HUES64 (cell line): ENCODE measurements around the gene NXT1.

ENCODE experiments used
- H3K27ac ChIP-seq: 2 replicates; pipeline ENCODE4 v1.7.0; 2013; ENCODE audit warnings: low read depth, low read length, inconsistent platforms
- H3K27me3 ChIP-seq: 2 replicates; pipeline ENCODE4 v1.6.1; 2013; ENCODE audit warnings: mild to moderate bottlenecking, low read length; ENCODE audit not compliant: insufficient read depth
- H3K36me3 ChIP-seq: 2 replicates; pipeline ENCODE4 v1.6.1; 2013; ENCODE audit warnings: mild to moderate bottlenecking, low read length; ENCODE audit not compliant: insufficient read depth
- H3K4me1 ChIP-seq: 2 replicates; pipeline ENCODE4 v1.6.1; 2013; ENCODE audit warnings: mild to moderate bottlenecking, low read length, moderate library complexity; ENCODE audit not compliant: insufficient read depth
- H3K4me3 ChIP-seq: 2 replicates; pipeline ENCODE4 v1.5.1; 2013; ENCODE audit warnings: mild to moderate bottlenecking, low read length, moderate library complexity
- H3K9ac ChIP-seq: 2 replicates; pipeline ENCODE4 v1.6.1; 2013; ENCODE audit warnings: mild to moderate bottlenecking, low read depth, low read length
- H3K9me3 ChIP-seq: 2 replicates; pipeline ENCODE4 v1.6.1; 2013; ENCODE audit warnings: low read depth, low read length; ENCODE audit not compliant: insufficient read depth
- WGBS: fragments of 150-250, 120-280 bp; methylation state at CpG from one replicate; pipeline ENCODE4 v1.1.7; 2013; ENCODE audit warnings: missing lambda C conversion rate; 5-methylcytosine and 5-hydroxymethylcytosine counted together

The NXT1 gene

DNA sequence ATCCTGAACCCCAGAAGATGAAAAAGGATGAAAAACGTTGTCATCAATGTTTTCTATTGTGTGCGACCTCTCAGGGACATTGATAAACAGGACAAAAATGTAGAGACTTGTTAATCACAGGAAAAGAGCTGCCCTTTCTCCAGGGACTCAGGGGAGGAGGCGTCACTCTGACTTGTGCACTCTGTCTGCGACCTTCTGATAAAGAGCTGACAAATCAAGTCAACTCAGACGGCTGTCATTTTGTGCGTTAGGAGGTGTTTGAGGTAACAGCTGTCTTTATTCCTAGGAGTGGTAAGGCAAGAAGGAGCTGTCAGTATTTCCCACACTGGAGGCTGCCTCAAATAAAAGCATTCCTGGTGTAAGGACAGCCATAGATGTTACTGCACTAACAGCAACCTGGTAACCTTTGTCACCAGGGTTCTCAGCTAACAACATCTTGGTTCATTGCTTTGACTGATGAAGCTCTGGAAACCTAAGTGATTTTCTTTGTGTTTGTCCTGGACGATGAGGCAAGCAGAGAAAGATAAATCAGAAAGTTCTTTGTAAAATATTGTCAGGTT lies 38.6 kb upstream of the NXT1 start:
- no peak overlapping the region for H3K27ac ChIP-seq
- H3K36me3 ChIP-seq, result no peaks in the 10 kb centered on the region
- H3K27me3 ChIP-seq, result no peaks in the 10 kb centered on the region
- no peak overlapping the region for H3K4me3 ChIP-seq
- no peak overlapping the region for H3K9ac ChIP-seq
- H3K9me3 ChIP-seq, result no peaks in the 10 kb centered on the region
- 84% methylated on average over 7 of the region's 7 CpGs for WGBS
- no peaks in the 10 kb centered on the region for H3K4me1 ChIP-seq

DNA sequence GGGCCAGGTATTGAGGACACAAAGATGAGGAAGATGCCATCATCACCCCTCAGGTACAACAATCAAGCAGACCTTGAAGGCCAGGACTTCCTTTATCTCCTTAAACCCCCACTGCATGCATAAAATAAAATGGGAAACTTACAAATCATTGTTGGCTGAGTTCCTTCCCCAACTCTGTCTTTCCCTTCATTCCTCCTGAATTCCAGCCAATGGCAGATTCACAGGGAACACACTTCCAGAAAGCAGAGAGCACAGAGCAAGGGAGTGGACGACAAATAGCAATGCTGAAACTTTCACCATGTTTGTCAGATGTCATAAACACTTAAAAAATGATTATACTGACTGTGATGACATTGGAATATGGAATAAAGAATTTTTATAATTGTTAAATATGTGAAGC lies 37.3 kb upstream of the NXT1 start:
- H3K36me3 ChIP-seq, result no peaks in the 10 kb centered on the region
- no peaks in the 10 kb centered on the region for H3K9me3 ChIP-seq
- H3K4me1 ChIP-seq, result no peaks in the 10 kb centered on the region
- 89% methylated on average over 1 of the region's 1 CpG for WGBS
- H3K9ac ChIP-seq, result no peak overlapping the region
- H3K27me3 ChIP-seq, result no peaks in the 10 kb centered on the region
- H3K27ac ChIP-seq, result no peak overlapping the region
- H3K4me3 ChIP-seq, result no peak overlapping the region

DNA sequence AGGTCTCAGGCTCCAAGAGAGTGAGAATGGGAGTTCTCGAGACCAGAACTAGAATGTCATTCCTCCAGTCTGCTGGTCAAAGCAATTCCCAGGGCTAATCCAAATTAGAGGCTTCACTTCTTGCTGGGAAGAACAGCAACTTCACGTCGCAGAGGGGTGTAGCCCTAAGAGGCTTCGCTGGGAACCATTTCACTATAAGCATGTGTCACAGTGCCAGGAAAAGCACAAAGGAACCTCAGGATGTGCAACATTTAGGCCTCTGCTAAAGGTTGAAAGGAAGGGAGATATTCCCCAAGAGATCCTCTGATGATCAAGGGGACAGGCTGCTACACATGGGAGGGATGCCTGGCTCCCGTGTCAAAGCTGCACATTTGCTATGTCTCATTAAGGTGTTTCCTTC lies 35.9 kb upstream of the NXT1 start:
- Histone ChIP-seq H3K4me1 (no peaks in the 10 kb centered on the region), H3K4me3 (no peak overlapping the region), H3K9me3 (no peaks in the 10 kb centered on the region), H3K27ac (no peak overlapping the region), H3K27me3 (no peaks in the 10 kb centered on the region), H3K36me3 (no peaks in the 10 kb centered on the region), H3K9ac (no peak overlapping the region)
- WGBS, result 93% methylated on average over 5 of the region's 5 CpGs

DNA sequence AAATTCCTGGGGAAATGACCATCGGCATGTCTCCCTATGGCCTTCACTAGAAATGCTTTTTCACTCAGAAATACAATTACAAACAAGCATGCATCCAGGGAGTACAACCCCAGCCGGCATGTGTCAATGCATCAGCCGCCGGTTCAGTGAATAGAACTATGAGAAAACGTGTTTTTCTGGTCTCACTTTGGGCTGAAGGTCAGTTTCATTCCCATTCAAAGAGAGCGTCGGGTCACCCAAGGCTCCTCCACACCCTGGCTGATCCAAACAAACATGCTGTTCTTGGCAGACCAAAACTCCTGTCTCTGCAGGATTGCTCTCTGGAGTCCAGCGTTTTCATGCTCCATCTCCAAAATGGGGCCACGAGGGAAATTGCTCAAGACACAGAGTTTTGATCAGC lies 35.5 kb upstream of the NXT1 start:
- Histone ChIP-seq H3K4me3 (no peak overlapping the region), H3K27me3 (no peaks in the 10 kb centered on the region), H3K36me3 (no peaks in the 10 kb centered on the region), H3K9me3 (no peaks in the 10 kb centered on the region), H3K27ac (no peak overlapping the region), H3K9ac (no peak overlapping the region), H3K4me1 (no peaks in the 10 kb centered on the region)
- 90% methylated on average over 9 of the region's 9 CpGs for WGBS

DNA sequence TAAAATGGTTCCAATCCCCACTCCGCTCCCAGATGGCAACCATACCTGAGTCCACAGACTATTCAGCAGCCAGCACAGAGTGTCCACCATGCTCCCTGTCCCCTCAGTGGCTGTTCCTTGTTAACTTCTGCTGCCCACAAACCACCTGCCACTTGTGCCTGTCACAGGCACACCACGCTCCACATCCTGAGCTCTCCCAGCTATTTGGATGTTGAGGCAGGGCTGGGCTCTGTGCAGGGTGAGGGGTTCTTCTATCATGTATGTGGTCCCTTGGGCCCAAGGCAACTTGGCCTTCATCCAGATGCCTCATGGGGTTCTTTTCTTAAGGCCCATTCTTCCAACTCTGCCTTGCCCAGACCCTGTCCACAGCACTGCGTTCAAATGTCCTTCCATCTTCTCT lies 34.0 kb upstream of the NXT1 start:
- Histone ChIP-seq H3K4me1 (no peaks in the 10 kb centered on the region), H3K36me3 (no peaks in the 10 kb centered on the region)
- 97% methylated on average over 3 of the region's 3 CpGs for WGBS

DNA sequence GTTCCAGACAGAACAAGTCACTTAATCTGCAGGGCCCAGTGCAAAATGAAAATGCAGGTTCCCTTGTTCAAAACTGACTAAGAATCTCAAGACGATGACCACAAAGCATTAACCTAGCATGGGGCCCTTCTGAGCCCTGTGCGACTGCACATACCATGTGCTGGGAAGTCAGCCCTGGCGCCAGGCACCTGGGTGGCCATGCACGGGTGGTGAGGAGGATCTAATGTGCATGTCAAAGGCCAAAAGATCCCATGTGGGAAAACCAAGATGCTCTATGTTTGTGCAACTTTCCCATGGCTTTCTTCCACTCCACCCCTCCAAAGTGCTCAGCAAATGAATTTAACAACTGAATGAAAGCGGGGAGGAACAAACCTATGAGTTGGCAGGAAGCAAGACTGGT lies 33.5 kb upstream of the NXT1 start:
- H3K9me3 ChIP-seq, result no peaks in the 10 kb centered on the region
- no peak overlapping the region for H3K27ac ChIP-seq
- no peak overlapping the region for H3K4me3 ChIP-seq
- H3K27me3 ChIP-seq, result no peaks in the 10 kb centered on the region
- H3K36me3 ChIP-seq, result no peaks in the 10 kb centered on the region
- H3K9ac ChIP-seq, result no peak overlapping the region
- 89% methylated on average over 5 of the region's 5 CpGs for WGBS
- no peaks in the 10 kb centered on the region for H3K4me1 ChIP-seq

More for the DNA sequence above, 34.0 kb upstream of the NXT1 start:
- Histone ChIP-seq H3K9me3 (no peaks in the 10 kb centered on the region), H3K4me3 (no peak overlapping the region), H3K27me3 (no peaks in the 10 kb centered on the region), H3K9ac (no peak overlapping the region), H3K27ac (no peak overlapping the region)

DNA sequence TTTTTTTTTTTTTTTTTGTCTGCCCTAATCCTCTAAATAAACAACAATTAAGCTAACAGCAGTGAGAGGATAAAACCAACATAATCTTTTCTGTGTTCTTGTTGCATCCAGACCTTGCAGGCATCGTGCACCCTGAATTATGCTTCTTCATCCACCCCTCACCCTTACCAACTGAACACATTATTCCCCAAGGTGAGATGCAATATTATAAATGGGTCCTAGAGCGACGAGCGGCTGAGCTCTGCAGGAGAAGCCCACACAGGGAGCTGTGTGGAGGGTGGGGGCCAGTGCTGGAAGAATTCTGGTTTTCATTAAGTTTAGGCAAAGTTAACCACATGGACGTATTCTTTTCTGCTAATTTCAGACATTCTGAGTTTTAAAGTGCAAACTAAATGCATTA lies 32.2 kb upstream of the NXT1 start:
- no peaks in the 10 kb centered on the region for H3K27me3 ChIP-seq
- no peaks in the 10 kb centered on the region for H3K36me3 ChIP-seq
- H3K4me1 ChIP-seq, result no peaks in the 10 kb centered on the region
- H3K9ac ChIP-seq, result no peak overlapping the region
- no peak overlapping the region for H3K4me3 ChIP-seq
- 93% methylated on average over 5 of the region's 5 CpGs for WGBS
- H3K27ac ChIP-seq, result no peak overlapping the region
- H3K9me3 ChIP-seq, result no peaks in the 10 kb centered on the region

DNA sequence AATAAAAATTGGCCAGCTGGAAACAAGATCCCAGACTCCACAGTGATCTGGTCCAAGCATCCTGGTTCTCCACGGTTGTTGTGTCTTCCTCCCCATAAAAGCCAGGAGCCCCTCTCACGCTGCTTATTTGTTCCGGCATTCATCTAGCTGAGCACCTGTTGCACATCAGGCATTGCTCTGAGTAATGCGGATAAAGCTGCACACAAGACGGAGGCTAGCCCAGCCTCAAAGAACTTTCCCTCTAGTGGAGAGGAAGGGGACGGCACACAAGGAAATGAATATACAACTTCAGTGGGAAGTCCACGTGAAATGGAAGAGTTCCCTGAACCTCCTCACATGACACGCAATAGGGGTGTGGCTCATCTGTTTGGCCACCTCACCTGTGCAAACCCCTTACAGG lies 30.3 kb upstream of the NXT1 start:
- Histone ChIP-seq H3K27me3 (no peaks in the 10 kb centered on the region), H3K4me3 (no peak overlapping the region), H3K9me3 (no peaks in the 10 kb centered on the region), H3K36me3 (no peaks in the 10 kb centered on the region), H3K9ac (no peak overlapping the region), H3K27ac (no peak overlapping the region), H3K4me1 (peaks cover 6% of the 10 kb centered on the region)
- 91% methylated on average over 8 of the region's 8 CpGs for whole genome bisulfite sequencing

DNA sequence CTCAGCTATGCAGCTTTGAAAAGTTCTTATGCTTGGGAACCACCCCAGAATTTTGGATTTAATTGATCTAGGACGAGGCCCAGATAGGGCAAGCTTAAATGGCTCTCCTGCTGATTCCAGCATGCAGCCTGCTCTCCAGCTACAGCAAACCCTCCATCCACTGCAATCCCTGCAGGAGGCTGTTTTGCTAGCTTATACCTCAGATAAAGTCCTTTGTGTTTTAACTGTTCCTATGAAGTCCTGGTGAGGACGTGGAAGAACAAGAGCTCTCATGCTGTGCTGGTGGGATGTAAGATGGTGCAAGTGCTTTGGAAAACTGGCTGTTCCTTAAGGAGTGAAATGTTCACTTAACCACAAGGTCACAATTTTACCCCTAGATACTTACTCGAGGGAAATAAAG lies 25.5 kb upstream of the NXT1 start:
- Histone ChIP-seq H3K4me3 (no peak overlapping the region), H3K36me3 (no peaks in the 10 kb centered on the region), H3K27me3 (no peaks in the 10 kb centered on the region), H3K27ac (no peak overlapping the region), H3K9ac (no peak overlapping the region), H3K9me3 (no peaks in the 10 kb centered on the region), H3K4me1 (peaks cover 6% of the 10 kb centered on the region)
- 38% methylated on average over 3 of the region's 3 CpGs for WGBS

DNA sequence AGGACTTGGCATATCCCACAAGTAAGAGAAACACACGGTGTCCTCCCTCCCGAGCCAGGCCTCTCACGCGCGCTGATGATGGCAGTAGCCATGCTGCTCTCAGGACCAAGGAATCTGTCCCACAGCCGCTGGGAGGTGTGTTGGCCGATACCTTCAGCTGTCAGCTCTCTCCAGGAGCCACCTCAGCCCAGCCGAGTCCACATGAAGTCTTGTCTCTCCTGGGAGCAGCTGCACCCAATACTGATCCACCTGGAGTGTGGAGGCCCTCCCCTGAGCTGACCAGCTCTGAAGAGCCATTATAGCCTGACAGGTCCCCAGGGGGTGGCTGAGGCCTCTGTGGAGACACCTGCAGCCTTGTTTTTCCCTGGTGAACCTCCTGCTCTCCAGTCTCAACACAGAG lies 23.8 kb upstream of the NXT1 start:
- no peak overlapping the region for H3K9ac ChIP-seq

DNA sequence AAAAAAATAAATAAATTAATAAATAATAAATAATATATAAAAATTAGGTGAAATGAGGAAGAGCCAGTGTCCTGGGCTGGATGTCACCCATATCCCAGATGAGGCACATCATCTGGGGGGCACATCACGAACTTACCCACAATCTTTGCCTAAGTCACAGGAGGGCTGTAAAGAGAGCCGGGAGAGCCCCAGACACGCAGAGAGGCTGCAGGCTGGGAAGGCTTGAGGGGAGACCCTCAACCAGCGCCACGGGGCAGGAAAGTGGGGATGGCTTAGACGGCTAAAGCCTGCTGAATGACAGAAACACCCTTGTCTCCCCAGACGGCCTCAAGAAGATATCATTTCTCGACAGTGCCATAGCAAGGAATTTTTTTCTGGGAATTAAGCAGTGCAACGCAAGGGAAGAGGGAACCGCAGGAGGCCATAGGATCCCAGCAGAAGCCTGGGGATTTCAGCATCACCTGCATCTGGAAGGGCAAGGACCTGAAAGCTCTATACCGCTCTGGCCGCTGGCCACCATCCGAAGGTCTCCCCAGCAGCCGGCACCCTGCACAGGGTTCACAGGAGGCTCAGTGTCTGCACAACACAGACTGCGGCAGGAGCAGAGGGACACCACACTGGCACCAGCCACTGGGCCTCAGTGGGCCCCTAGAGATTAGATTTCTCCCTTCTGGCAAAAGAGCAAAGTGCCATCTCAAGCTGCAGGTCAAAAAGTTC lies 22.8 kb upstream of the NXT1 start:
- Histone ChIP-seq H3K4me3 (no peak overlapping the region), H3K9me3 (no peaks in the 10 kb centered on the region), H3K9ac (no peak overlapping the region), H3K36me3 (no peaks in the 10 kb centered on the region), H3K27ac (no peak overlapping the region), H3K27me3 (no peaks in the 10 kb centered on the region), H3K4me1 (peaks cover 6% of the 10 kb centered on the region)
- 93% methylated on average over 15 of the region's 15 CpGs for WGBS

More for the DNA sequence above, 23.8 kb upstream of the NXT1 start:
- Histone ChIP-seq H3K9me3 (no peaks in the 10 kb centered on the region), H3K4me3 (no peak overlapping the region), H3K27me3 (no peaks in the 10 kb centered on the region), H3K36me3 (no peaks in the 10 kb centered on the region), H3K27ac (no peak overlapping the region), H3K4me1 (peaks cover 6% of the 10 kb centered on the region)
- WGBS, result 97% methylated on average over 8 of the region's 8 CpGs
